ENCODE measurements around the gene TIGD1. TPM values are rescaled to one million over a fixed set of nuclear protein-coding genes. Genes with fewer than 3 reads are reported as not detected.

Gene TIGD1
- total RNA-seq, 1 donor from 2014 or later = 12.3 TPM

- H3K27me3 Mint-ChIP-seq (ENCODE audit: unreplicated experiment) = peaks cover 2% of the 10 kb centered on the region
- no peak overlapping the region for H3K4me3 Mint-ChIP-seq (ENCODE audit: unreplicated experiment)
- DNase-seq = no peak
- H3K9me3 Mint-ChIP-seq (ENCODE audit: unreplicated experiment) = no peaks in the 10 kb centered on the region
- no peak for TF ChIP-seq CTCF (IDR thresholded peaks at IDR 0.05; ENCODE audit: partially characterized antibody, unreplicated experiment)
- no peaks in the 10 kb centered on the region for H3K4me1 Mint-ChIP-seq (ENCODE audit: low read depth, unreplicated experiment)
- H3K36me3 Mint-ChIP-seq (ENCODE audit: unreplicated experiment) = peaks cover 4% of the 10 kb centered on the region
- H3K27ac Mint-ChIP-seq (ENCODE audit: unreplicated experiment) = no peak overlapping the region
Measured at GRCh38 chr2:232592772-232593395, 42.5 kb upstream of the TIGD1 start.

- no peak for DNase-seq
- TF ChIP-seq CTCF (IDR thresholded peaks at IDR 0.05; ENCODE audit: partially characterized antibody, unreplicated experiment) = no peak
- Mint-ChIP-seq H3K9me3 (ENCODE audit: unreplicated experiment) (peaks cover 3% of the 10 kb centered on the region), H3K27ac (ENCODE audit: unreplicated experiment) (no peak overlapping the region), H3K4me1 (ENCODE audit: low read depth, unreplicated experiment) (no peaks in the 10 kb centered on the region), H3K36me3 (ENCODE audit: unreplicated experiment) (peaks cover 9% of the 10 kb centered on the region), H3K4me3 (ENCODE audit: unreplicated experiment) (no peak overlapping the region), H3K27me3 (ENCODE audit: unreplicated experiment) (peaks cover 2% of the 10 kb centered on the region)
Measured at GRCh38 chr2:232588680-232589585, 38.6 kb upstream of the TIGD1 start.

GRCh38 chr2:232588031-232588430, 37.7 kb upstream of the TIGD1 start:
- no peak for DNase-seq
- Mint-ChIP-seq H3K27me3 (ENCODE audit: unreplicated experiment) (peaks cover 2% of the 10 kb centered on the region), H3K27ac (ENCODE audit: unreplicated experiment) (no peak overlapping the region), H3K36me3 (ENCODE audit: unreplicated experiment) (peaks cover 9% of the 10 kb centered on the region), H3K4me1 (ENCODE audit: low read depth, unreplicated experiment) (no peaks in the 10 kb centered on the region), H3K9me3 (ENCODE audit: unreplicated experiment) (peaks cover 3% of the 10 kb centered on the region), H3K4me3 (ENCODE audit: unreplicated experiment) (no peak overlapping the region)
- TF ChIP-seq CTCF (IDR thresholded peaks at IDR 0.05; ENCODE audit: partially characterized antibody, unreplicated experiment) = no peak

- H3K4me1 Mint-ChIP-seq (ENCODE audit: low read depth, unreplicated experiment) = no peaks in the 10 kb centered on the region
Measured at GRCh38 chr2:232587512-232587911, 37.2 kb upstream of the TIGD1 start.

More at GRCh38 chr2:232587512-232587911, 37.2 kb upstream of the TIGD1 start:
- Mint-ChIP-seq H3K4me3 (ENCODE audit: unreplicated experiment) (no peak overlapping the region), H3K27me3 (ENCODE audit: unreplicated experiment) (peaks cover 2% of the 10 kb centered on the region), H3K36me3 (ENCODE audit: unreplicated experiment) (peaks cover 9% of the 10 kb centered on the region), H3K27ac (ENCODE audit: unreplicated experiment) (no peak overlapping the region), H3K9me3 (ENCODE audit: unreplicated experiment) (peaks cover 3% of the 10 kb centered on the region)
- no peak for DNase-seq
- TF ChIP-seq CTCF (IDR thresholded peaks at IDR 0.05; ENCODE audit: partially characterized antibody, unreplicated experiment) = no peak

Data from glutamatergic neuron (in vitro differentiated cells).